Measurements from ENCODE around the gene PRKCA.

The PRKCA gene

DNA sequence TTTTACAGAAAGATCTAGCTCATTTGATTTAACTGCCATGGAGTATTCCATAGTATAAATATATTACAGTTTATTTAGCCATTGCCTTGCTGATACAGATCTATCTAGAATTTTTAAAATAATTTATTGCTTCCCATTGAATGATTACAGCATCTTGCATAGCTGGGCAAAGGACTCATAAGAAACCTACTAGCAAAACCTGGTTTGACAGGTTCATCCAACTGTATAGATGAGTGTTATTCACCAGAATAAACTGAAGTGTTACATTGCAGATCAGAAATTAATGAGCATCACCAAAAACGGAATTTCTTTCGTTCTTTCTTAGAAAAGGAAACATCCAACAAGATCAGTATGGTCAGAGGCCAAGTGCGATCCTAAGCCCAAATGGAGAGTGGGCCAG, 330.3 kb downstream of the PRKCA start:
- no peak for DNase-seq

DNA sequence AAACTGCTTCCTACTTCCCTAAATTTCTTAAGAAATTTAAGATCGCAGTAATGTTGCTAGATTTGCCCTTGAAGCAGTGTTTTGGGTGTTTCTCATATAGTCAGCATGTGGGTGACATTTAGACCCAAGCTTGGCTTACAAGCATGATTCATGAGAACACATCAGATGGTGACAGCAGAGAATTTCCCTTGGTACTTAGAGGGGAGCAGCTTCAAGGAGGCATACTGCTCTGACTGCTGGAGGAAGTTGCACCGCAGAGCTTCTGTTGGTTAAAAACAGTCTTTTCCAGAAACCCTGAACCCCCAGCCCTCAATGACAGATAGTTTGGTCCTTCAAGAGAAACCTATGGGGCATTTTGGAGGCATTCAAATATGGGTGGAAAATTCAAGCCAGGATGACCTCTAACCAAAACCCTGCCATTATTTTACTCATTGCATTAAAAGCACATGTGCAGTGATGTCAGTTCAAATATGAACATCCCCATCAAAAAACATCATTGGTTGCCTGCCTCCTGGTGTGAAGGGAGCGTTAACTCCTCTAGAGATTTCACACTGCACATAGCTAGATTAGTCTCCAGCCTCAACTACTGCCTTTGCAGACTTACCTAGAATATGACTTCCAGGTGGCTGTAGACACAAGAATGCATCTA, 331.0 kb downstream of the PRKCA start:
- peak in 1 of 5 donors; percentile 75 for DNase-seq

DNA sequence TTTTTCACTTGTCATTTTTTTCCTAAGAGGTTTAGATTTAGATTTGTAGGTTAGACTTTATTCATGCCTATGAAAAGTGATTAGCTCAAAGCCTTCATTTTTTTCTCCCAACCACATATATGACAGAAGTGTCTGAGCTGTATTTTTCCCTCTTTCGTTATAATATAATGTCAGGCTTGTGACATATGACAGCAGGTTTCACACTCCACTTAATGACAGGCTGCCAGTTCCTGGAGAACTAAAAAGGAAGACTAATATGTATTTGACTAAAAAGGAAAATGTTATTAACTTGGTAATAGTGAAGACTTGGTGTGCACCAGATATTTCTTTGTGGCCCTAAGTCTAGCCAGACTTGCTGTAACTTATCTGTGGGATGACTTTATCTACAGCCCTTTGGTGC, 331.8 kb downstream of the PRKCA start:
- DNase-seq, result no peak

DNA sequence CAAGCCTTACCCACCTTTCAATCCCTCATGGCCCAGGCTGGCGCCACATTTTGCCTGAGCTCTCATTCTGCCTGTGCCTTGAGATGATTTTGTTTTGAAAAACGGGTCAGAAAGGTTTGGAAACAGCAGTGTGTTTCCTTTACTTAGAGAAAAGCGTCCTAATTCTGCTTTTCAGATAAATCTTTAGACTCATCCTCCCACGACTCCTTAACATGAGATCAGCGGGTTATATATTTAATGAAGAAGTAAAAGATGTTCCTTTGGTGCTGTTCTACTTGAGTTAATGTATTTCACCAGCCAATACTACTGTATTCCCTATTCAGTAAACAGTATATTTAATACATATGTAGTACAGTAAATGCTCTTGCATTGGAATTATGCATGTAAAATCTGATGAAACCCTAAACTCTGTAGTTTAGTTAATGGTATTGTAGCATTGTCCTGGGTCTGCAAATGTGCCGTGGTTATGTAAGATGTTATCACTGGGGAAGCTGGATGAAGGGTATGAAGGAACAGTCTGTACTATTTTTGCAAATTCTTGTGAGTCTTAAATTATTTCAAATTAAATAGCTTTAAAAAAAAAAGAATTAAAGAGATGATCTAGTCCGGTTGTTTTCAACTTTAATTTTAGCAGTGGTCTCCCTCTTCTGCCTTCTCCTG, 333.1 kb downstream of the PRKCA start:
- DNase-seq, result no peak

DNA sequence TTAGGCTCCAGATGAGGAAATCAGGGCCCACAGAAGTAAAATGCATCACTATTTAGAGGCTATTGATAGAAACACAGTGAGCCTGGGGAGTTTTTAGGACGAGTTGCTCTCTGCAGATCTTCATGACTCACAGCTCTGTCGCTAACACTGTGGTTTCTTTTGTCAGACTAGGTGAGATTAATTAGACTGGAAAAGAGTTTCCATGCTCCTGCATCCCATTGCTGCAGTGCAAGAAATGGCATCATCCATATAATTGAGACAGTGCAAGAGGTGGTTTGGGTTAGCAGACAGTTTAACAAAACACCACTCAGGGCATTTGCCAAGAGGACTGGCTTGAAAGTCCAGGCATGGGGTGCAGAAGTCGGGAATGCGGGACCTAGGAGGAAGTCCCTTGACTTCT, 333.7 kb downstream of the PRKCA start:
- no peak for DNase-seq

DNA sequence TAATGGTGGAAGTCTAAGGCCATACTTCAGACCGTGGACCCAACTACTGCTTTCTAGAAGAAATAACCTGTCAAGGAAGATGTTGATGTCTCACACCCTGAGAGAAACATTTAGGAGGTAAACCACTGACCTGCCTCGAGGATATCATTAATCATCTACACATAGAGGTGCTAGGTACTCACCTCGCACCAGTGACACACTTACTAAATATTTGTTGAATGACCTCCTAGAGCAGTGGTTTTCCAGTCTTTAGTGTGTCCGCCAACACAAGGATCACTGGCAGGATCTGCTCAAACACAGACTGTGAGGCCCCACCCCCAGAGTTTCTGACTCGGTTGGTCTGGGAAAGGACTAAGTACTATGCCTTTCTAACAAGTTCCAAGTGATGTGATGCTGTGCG, 335.1 kb downstream of the PRKCA start:
- no peak for DNase-seq

DNA sequence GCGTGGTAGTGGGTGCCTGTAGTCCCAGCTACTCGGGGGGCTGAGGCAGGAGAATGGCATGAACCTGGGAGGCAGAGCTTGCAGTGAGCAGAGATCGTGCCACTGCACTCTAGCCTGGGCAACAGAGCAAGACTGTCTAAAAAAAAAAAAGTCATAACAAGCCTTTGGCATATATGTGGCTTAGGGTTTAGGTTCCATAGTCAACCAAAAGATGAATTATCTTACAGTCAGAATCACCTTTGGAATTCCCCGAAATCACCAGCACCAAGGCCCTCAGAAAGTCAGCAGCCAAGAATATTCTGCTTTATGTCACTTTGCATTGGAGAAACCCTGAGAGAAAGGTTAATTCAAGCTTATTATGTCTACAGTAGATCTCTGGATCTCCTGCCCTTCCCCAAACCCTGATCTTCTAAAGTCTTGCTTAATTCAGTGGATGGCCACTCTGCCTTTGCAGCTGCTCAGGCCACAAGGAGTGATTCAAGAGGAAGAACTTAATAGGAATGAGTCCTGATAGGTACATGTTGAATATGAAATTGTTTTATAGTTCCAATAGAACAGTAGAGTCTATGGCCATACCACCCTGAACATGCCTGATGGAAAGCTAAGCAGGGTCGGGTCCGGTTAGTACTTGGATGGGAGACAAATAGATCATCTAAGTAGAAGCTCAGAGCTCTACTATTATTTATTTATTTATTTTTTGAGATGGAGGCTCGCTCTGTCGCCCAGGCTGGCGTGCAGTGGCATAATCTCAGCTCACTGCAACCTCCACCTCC, 336.5 kb downstream of the PRKCA start:
- DNase-seq, result no peak

DNA sequence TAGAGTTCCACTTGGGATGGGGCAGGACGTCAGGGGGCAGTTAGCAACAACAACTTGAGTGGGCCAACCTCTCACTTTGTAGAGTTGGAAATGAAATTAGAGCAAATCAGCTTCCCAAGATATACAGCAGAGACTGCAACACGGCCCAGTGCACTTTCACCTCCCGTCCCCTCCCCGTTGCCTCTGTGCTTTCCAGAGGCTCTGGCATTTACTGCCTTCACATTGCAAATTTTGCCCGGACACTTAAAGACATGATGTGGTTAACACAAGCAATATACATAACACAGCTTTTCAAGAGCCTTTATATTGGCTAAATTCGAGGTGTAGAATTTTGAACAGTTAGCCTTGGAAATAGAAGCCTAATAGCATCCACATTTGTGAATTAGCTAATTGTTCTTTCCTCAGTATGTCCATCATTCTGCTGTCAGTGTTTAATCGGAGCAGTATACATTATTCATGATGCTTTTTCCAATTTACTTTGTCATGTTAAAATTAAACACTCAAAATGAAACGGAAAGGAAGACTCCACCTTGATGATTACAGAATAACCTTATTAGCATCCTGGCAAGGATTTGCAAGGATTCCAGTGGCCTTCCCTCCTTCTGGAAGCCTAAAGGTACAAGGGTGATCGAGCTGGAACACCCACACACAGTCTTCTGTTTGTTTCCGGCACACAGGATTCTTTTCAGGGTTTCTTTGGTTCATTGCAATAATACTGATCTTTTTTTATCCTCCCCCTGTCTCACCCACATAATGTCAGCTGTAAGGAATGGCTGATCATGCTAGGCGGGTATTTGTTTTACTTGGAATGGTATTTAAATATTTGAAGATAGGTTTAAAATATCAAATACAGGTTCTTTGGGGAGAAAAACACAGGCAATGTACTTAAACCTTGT, 341.6 kb downstream of the PRKCA start:
- no peak for DNase-seq

DNA sequence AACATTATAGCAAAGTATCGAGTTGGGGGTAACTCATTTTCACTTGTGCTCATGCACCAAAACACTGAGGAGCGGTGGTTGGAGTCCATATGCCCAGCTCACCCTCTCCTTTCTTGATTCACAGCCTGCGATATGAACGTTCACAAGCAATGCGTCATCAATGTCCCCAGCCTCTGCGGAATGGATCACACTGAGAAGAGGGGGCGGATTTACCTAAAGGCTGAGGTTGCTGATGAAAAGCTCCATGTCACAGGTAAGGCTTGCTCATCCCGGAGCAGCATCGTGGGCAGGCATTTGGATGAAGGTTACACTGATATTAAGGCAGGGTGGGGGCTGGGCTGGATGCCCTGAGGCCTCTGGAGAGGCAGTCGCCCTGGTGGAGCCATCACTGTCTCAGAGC, 342.8 kb downstream of the PRKCA start:
- no peak for DNase-seq

DNA sequence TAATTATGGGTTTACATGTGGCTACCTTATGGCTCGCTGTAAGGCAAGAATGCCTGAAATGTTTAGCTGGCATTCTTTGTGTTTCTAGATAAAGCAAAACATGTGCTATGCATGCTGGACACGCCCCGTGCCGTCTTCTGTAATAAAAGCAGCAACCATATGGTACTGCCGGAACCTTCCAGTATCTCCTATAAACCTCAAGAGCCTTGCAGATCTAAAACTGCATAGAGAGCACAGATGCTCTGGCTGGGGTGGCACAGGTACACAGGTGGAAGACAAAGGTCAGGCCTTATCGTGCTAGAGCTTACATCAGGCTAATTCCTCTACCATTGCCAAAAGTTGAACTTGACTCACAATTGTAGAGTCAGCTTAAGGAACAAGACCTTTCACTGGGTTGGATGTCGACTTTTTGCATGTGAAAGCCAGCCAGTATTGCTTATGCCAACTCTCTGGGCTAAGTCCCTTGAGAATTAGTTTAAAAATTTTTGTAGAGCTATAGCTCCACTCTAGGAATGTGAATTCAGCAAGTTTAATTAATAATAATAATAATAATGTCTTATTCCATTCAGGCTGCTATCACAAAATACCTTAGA, 345.1 kb downstream of the PRKCA start:
- DNase-seq, result no peak

DNA sequence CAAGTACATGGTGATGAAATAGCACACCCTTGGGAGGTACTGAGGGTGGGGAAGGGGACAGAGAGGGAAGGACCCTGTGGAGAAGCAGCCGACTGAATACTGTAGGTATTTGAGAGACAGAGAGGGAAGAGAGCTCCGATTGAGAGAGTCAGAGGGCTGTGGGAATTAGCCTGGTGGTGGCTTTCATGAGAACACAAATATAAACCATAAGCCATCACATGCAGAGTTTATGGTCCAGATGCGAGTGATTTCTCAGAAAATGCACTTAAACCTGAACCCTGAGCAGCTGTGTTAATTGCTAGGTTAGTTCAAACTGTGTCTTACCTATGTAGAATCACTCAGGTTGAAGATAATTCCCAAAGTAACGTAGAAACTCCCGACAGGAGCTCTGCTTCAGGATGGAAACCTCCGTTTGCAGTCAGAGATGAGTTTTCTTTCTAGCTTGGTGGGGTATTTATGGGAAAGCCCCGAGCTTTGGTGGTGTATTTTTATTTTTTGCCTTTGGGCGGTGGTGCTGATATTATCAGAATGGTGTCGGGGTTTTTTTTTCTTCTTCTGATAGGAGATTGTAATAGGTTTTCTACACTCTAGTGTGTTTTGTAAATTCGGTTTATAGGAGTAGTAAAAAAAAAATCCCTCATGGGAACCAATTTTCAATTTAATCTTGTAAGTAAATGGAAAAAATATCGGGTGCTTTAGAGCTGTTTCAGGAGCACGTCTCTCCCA, 347.6 kb downstream of the PRKCA start:
- DNase-seq, result no peak

DNA sequence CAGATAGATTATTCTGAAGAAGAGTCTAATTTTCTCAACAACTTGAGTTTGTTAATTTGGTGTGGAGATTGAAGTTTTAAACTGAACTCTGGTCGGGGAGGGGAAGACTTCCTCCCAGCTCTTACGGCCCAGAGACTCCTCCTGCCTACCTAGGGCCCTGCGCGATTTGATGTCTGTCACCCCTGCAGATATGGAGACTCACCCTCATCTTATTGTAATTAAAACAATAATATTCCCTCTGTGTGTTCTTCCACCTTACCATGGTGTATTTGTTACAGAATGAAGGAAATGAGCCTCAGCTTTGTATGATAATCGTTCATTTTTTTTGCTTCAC, 348.1 kb downstream of the PRKCA start:
- DNase-seq, result no peak

DNA sequence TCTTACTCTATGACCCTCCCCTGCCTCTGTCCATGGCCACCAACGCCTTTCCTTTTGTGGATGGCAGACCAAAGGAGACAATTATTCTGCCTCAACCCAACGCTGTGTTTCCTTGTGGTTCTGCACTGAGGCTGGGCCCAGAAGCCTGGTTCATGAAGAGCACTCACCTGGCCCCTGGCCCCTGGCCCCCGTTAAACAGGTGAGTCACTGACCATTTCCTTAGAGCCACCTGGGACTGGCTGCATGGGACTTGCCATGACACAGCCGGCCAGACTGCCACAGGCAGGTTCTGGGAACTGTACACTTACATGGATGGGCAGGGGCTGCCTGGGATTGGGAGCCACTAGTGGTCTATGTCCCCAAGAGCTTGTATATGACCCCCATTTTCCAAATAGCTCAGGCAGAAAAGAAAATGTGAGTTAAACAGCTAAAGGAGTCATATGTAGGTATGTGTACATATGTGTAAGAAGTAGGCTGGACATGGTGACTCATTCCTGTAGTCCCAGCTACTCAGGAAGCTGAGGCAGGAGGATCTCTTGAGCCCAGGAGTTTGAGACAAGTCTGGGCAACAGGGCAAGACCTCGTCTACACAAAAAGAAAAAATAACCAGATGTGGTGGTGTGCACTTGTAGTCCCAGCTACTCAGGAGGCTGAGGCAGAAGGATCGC, 350.6 kb downstream of the PRKCA start:
- peak in 1 of 5 donors; percentile 67 for DNase-seq

DNA sequence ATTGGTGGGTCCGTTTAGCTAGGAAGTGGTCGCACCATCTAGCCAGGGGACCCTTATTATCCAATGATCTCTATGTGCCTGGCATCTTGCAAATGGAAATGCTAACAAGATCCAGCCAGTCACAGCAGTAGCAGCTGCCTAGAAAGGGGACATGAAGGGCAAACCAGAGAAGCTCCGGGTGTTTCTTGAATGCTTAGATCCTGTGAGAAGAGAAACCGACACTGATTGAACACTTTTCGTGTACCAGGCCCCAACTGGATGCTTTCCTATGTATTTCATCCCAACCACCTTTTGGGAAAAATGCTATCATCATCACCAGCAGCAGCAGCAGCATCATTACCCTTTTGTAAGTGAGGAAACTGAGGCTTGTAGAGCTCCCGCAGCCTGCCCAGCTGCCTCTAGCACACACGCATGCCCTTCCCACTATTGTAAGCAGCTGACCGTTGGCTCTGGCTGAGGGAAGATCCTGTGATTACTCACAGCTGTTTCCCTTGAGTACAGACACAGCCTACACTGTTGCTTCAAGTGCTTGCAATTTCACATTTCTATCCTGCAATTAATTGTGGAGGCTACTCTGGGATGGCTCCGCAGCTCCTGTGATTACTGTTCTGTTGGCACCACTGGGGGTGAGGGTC, 351.8 kb downstream of the PRKCA start:
- DNase-seq, result no peak

DNA sequence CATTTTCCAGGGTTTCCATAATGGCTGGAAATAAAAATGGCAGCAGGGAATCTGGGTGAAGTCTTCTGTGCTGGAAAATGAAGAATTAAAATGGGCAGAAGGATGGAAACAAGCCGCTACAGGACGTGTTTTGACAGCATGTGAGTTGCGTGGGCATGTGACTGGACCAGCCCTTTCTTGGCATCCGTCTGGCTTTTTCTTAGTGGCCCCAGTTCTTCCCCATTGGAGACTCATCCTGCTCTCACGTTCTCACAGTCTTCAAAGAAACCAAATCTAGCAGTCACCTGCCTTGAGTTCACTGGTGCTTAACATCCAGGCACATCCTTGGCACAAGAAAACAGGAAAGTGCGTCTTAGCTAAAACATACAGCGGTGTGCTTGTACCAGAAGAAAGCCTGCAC, 352.4 kb downstream of the PRKCA start:
- no peak for DNase-seq

DNA sequence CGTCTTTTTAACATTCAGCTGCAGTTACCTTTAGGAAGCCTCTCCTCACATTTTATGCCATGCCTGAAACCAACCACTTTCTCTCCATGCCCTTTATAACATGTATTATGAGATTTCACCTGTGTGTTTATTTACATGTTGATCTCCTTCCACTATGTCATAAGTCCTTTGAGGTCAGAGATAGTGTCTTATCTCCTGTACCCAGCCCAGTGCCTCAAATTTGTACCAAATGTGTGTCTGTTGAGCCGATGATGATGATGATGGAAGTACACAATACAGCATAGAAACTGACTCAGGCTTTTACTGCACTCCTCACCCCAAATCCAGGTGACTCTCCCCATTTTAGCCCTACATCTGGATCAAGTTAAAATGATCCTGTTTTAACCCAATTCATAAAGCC, 353.0 kb downstream of the PRKCA start:
- DNase-seq, result no peak

DNA sequence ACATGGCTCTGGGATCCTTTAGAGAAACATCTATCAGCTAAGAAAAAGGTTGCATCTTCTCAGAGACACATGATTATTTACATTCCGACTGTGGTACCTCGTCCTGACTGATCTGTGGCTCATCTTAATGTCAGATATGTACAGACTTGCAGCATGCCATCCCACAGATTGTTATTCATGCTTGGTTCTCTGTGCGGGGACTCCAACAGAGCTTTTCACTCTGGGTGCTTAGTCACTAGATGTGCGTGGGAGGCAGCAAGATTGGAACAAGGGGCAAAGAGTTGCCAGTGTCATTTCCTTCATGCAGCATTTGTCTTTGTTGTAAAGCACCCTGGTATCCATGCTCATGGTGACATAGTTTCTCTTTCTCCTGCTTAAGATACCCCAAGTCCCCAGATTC, 353.4 kb downstream of the PRKCA start:
- DNase-seq, result peak in 1 of 5 donors; percentile 18

DNA sequence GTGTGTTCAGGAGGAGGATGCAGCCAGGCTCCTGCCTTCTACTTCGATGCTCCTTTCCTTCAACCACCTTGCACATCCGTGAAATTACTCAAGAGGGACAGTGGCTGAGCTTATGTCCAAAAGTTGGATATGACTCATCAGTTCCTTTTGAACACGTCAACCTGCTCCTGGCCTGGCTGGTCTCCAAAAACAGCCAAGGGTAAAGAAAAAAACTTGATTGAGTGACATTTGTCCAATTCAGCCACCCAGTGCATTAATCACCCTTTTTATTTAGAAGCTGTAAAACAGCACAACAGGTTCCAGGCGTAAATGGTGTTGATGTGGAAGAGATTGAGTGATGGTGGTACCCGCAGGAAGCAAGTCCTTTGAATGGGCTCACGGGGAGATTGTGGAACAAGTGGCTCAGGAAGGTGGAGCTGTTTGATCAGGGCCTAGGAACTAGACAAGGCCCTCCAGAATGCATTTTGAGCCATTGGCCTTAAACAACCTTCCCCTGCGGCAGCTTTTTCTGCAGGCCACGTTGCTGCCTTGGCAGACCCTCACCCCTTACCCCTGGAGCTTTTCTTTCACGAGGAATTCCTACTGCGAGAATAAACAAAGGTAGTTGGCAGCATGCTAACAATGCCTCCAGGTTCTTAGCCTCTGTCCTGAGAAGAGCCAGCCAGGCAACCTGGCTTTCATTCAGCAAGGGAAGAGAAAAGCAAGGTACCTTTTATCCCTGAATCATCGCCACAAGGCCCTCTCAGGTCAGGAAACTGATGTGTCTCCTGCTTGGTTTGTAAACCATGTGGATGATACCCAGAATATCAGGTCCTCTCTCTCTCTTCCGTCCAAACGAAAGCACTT, 359.2 kb downstream of the PRKCA start:
- DNase-seq, result peak in 1 of 5 donors; percentile 23

DNA sequence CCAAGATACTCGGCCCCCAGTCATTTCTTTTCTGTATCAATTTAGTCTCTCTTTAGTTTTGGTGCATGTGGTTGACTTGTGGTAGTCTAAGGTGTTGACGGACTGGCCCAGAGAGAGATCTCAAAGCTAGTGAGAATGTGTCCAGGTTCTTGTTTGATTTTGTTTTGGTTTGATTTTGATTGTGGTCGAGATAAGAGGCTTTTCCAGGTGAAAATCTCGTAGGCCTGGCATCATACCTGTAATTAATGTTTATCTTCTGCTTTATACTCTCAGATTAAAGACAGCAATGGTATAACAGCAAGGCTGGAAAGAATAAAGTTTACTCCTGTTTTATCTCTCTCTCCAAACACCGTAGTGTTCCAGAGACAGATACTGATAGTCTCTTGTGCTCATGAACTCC, 360.1 kb downstream of the PRKCA start:
- DNase-seq, result no peak

DNA sequence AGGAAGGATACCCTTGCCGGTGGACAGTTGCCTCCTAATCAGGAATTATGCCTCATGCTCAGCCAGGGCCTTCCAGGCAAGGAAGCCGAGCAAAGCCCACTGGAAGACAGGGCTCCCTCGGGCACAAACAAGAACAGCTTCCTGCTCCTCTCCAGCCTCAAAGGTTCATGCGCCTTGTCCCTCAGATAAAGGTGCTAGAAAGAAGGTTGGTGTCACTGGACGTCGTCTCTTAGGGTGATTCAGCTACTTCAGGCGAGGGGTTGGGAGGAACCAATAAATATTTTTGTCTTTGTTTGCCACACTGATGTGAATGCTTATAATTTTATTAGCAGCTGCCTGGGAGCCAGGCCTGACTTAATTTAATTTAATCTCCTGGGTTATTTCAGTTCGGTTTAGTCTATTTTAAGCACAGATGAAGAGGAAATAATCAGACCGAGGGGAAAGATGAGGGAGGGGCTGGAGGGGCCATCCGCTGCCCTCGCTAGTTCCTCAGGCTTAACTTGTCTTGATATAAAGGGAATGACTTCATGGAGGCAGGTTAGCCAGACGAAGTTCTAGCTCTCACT, 360.7 kb downstream of the PRKCA start:
- DNase-seq, result no peak

All from T-helper 1 cell (primary cell).